NCI-H748 treated with DMSO at 0.1 percent for 48 hours (cell line): ENCODE results near the gene SALL1.

Experiments
- DNase-seq: peaks from one replicate; lab custom pipeline; 2025; lab: John Stamatoyannopoulos, UW

Gene SALL1

GRCh38 chr16:51111759-51112158 lies 39.3 kb downstream of the SALL1 start:
- no peak for DNase-seq

- DNase-seq = no peak
Observed at GRCh38 chr16:51110700-51111157, 40.3 kb downstream of the SALL1 start.

GRCh38 chr16:51109173-51109572 lies 41.9 kb downstream of the SALL1 start:
- no peak for DNase-seq

GRCh38 chr16:51107742-51108141 lies 43.3 kb downstream of the SALL1 start:
- no peak for DNase-seq

GRCh38 chr16:51106535-51106934 lies 44.5 kb downstream of the SALL1 start:
- DNase-seq = no peak

- no peak for DNase-seq
Observed at GRCh38 chr16:51103590-51103989, 47.5 kb downstream of the SALL1 start.

- no peak for DNase-seq
Observed at GRCh38 chr16:51097729-51098128, 53.3 kb downstream of the SALL1 start.

- DNase-seq = no peak
Observed at GRCh38 chr16:51095890-51096626, 55.0 kb downstream of the SALL1 start.

- DNase-seq = no peak
Observed at GRCh38 chr16:51095084-51095881, 55.8 kb downstream of the SALL1 start.

- no peak for DNase-seq
Observed at GRCh38 chr16:51093726-51094280, 57.3 kb downstream of the SALL1 start.
